ENCODE results near the gene GLYATL2. TPM values are rescaled to one million over a fixed set of nuclear protein-coding genes. Genes with fewer than 3 reads are reported as not detected.

Gene GLYATL2
- total and polyA plus RNA-seq, 9 of the 15 experiments (the other 6 are each of a cell fraction or from before 2014, with no cell fraction given): not detected

- TF ChIP-seq TEAD2 (tag; IDR thresholded peaks at IDR 0.05) (no peak), ELF2 (CRISPR knock-in tag; IDR thresholded peaks at IDR 0.05) (no peak), U2AF1 (optimal IDR thresholded peaks at IDR 0.05; ENCODE audit: low read depth, low read length) (no peak), ATF4 (CRISPR knock-in tag; IDR thresholded peaks at IDR 0.05) (no peak; the same call in 1 of the 2 replicates), NRF1 (conservative IDR thresholded peaks at IDR 0.05 in 1 of 2, IDR thresholded peaks at IDR 0.05 in 1 of 2) (no peak), FOSL1 (tag; conservative IDR thresholded peaks at IDR 0.05) (0 out of 2 replicates have a peak, but pooled peaks have one; percentile 37), CBFA2T3 (IDR thresholded peaks at IDR 0.05) (no peak), RBM17 (IDR thresholded peaks at IDR 0.05; ENCODE audit: borderline replicate concordance, low read depth, low read length) (no peak), DMBX1 (CRISPR knock-in tag; IDR thresholded peaks at IDR 0.05; ENCODE audit: borderline replicate concordance) (peak; percentile 36; the same call in 1 of the 2 replicates), ARID4B (CRISPR knock-in tag; IDR thresholded peaks at IDR 0.05) (no peak), ZNF592 (IDR thresholded peaks at IDR 0.05) (peak; percentile 57; the same call in 1 of the 2 replicates), SRSF3 (IDR thresholded peaks at IDR 0.05; ENCODE audit: insufficient read depth, low read length) (no peak), GATAD2B (IDR thresholded peaks at IDR 0.05; ENCODE audit: borderline replicate concordance) (no peak), XRCC3 (IDR thresholded peaks at IDR 0.05) (no peak), CTCFL (IDR thresholded peaks at IDR 0.05; ENCODE audit: borderline replicate concordance, insufficient read depth, low read depth, low read length, poor library complexity, severe bottlenecking) (no peak), NEUROD1 (IDR thresholded peaks at IDR 0.05; ENCODE audit: borderline replicate concordance, low read depth, low read length, partially characterized antibody) (no peak), MXI1 (IDR thresholded peaks at IDR 0.05; ENCODE audit: low read depth, low read length) (no peak)
Measured at GRCh38 chr11:58786693-58787092, 57.8 kb downstream of the GLYATL2 start (continued).

Measured in K562 (cell line).